ENCODE data around the gene TBC1D19.
"Not testable (repeated sequence)": the region's sequence is repeated elsewhere in the genome, so short reads cannot be mapped to it uniquely, and the experiment has no call there.

TBC1D19 gene, protein sequence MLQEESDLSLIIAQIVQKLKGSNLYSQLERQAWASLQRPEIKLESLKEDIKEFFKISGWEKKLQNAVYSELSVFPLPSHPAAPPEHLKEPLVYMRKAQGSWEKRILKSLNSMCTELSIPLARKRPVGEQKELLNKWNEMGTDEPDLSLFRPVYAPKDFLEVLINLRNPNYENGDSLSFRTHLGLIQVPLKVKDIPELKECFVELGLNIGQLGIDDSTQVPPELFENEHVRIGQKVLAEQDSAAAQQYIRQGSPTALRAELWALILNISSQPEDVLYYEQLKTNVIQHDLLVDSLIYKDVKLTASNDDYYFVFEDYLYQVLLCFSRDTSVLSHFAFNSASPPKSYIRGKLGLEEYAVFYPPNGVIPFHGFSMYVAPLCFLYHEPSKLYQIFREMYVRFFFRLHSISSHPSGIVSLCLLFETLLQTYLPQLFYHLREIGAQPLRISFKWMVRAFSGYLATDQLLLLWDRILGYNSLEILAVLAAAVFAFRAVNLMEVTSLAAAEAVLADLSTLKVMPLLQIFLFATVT

DNA sequence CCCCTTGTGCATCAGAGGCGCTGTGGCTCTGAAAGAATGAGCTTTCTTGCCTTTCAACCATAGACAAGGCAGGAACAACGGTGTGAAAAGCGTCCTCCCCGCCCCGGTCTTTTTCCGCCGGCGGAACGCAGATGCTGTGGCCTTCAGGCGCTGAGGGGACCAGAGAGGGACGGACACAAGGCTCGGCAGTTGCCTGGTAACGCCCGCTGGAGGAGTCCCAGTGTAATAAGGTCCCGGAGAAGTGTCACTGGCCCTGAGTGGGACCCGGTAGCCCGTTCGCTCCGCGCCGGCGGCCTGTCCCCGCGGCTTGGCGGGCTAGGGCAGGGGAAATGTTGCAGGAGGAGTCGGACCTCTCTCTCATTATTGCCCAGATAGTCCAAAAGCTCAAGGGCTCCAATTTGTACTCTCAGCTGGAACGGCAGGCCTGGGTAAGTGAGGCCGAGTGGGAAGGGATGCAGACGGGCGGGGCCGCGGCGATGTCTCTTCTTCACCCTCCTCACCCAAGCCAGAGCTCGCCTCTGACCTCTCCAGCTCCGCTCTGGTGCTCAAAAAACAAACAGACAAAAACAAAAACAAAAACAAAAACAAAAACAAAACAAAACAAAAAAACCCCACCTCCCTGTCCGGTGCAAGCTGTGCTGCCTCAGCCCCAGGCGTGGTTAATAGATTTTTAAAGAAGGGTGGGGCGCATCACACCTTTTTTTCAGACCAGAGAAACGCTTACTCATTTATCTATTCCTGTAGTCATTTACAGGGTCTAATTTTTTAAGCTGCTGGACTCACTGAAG, at the start of gene TBC1D19:
Gene TBC1D19, plus strand, starts transcription at position 220 of the 788 bp plus-strand sequence. Its CDS starts 110 bp downstream, at position 330.
- H3K9me3 Mint-ChIP-seq, result peaks cover 0 to 5% of the 10 kb centered on the region in 2 donors
- ATAC-seq (peak; percentile 98), DNase-seq (peak; percentile 91 to 93)
- H3K27ac Mint-ChIP-seq, result peak within 1 kb of the TSS; percentile 97 to 99
- peak within 1 kb of the TSS; percentile 89 to 98 for H3K4me3 Mint-ChIP-seq
- H3K27me3 Mint-ChIP-seq, result no peaks in the 10 kb centered on the region
- H3K4me1 Mint-ChIP-seq, result peaks cover 34% of the 10 kb centered on the region

DNA sequence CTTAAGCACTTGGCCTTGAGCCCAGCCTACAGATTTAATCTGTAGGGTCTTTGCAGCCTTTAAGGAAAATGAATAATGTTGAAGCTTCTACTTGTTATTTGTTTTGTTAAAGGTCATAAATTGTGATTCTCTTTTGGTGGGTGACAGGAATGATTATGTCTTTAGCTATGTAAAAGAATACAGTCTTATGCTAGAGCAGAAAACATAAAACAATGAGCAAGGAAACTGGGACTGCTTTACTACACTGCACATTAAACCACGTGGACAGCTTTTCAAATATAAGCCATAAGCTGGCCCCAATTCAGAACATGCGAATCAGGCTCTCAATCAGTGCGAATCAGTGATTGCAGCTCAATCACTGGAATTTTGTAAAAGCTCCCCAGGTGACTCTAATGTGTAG, 40.9 kb upstream of the TBC1D19 start:
- no peak overlapping the region for H3K27ac Mint-ChIP-seq
- H3K27me3 Mint-ChIP-seq, result no peaks in the 10 kb centered on the region
- peaks cover 19 to 42% of the 10 kb centered on the region in 2 donors for H3K9me3 Mint-ChIP-seq
- H3K4me3 Mint-ChIP-seq, result no peak overlapping the region
- ATAC-seq (no peak), DNase-seq (no peak)
- H3K4me1 Mint-ChIP-seq, result no peaks in the 10 kb centered on the region

DNA sequence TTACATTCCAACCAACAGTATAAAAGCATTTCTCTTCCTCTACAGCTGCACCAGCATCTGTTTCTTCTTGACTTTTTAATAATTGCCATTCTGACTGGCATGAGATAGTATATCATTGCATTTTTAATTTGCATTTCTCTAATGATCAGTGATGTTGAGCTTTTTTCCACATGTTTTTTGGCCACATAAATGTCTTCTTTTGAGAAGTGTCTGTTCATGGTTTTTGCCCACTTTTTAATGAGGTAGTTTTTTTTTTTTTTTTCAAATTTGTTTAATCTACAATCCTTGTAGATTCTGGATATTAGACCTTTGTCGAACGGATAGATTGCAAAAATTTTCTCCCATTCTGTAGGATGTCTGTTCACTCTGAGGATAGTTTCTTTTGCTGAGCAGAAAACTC, 39.5 kb upstream of the TBC1D19 start:
- ATAC-seq (no peak), DNase-seq (no peak)
- H3K27me3 Mint-ChIP-seq, result no peaks in the 10 kb centered on the region
- peaks cover 19 to 42% of the 10 kb centered on the region in 2 donors for H3K9me3 Mint-ChIP-seq
- H3K27ac Mint-ChIP-seq, result no peak overlapping the region
- H3K4me3 Mint-ChIP-seq, result no peak overlapping the region
- H3K4me1 Mint-ChIP-seq, result no peaks in the 10 kb centered on the region

DNA sequence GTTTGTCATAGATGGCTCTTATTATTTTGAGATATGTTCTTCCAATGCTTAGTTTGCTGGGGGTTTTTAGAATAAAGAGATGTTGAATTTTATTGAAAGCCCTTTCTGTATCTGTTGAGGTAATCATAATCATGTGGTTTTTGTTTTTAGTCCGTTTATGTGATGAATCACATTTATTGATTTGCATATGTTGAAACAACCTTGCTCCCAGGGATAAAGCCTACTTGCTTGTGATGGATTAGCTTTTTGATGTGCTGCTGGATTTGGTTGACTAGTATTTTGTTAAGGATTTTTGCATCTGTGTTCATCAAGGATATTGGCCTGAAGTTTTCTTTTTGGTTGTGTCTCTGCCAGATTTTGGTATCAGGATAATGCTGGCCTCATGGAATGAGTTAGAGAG, 35.5 kb upstream of the TBC1D19 start:
- ATAC-seq, H3K27ac Mint-ChIP-seq, H3K4me1 Mint-ChIP-seq, DNase-seq, H3K4me3 Mint-ChIP-seq: not testable (repeated sequence)
- Mint-ChIP-seq H3K9me3 (peaks cover 24 to 40% of the 10 kb centered on the region in 2 donors), H3K27me3 (peaks cover 11% of the 10 kb centered on the region)

DNA sequence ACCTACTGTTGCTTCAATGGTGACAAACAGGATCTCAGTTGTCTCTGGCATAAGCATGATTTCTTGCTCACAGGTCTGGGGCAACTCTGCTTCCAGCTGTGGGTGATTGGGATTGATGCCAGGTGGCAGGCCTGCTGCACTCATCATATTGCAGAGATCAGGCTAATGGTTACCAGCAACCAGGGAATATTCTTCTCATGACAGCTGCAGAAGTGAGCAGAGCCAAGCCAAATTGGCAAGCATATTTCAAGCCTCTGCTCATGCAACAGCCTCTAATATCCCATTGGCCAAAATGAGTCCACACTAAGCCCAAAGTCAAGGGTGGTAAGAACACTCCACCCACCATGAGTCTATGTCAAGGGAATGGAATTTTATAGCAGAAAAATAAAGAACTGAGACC, 26.7 kb upstream of the TBC1D19 start:
- no peak overlapping the region for H3K27ac Mint-ChIP-seq
- H3K4me1 Mint-ChIP-seq, result no peaks in the 10 kb centered on the region
- no peak overlapping the region for H3K4me3 Mint-ChIP-seq
- ATAC-seq (no peak), DNase-seq (no peak)
- peaks cover 34% of the 10 kb centered on the region for H3K27me3 Mint-ChIP-seq
- peaks cover 26% of the 10 kb centered on the region in 2 donors for H3K9me3 Mint-ChIP-seq

DNA sequence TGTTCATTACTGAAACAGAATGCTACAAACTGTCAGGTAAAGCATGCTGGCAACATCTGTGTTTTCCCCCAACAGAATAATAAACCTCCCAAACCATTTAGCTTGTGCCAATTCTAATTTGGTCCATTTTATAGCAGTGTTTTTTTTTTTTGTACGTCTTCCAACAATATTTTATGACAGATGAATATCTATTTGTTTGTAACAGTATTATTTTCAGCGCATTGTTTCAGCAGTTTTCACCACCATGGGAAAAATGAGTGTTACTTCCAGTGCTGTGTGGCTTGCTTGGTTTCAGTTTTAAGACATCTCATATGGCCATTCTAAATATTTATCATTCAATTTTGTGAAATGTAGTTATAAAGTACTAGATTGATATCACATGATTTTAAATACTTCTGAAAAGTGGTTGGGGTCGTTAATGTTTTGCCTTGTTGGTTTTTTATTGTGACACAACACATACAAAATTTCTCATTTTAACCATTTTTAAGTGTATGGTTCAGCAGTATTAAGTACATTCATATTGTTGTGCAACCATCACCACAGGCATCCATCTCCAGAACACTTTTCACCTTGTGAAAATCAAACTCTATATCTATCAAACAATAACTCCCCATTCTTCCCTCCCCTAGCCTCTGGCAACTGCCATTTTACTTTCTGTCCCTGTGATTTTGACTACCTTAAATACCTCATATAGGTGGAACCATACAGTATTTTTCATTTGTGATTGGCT, 25.6 kb upstream of the TBC1D19 start:
- no peak overlapping the region for H3K4me3 Mint-ChIP-seq
- peaks cover 36% of the 10 kb centered on the region for H3K27me3 Mint-ChIP-seq
- no peak for DNase-seq
- no peaks in the 10 kb centered on the region for H3K4me1 Mint-ChIP-seq
- H3K9me3 Mint-ChIP-seq, result peaks cover 22% of the 10 kb centered on the region in 2 donors
- no peak for ATAC-seq
- no peak overlapping the region for H3K27ac Mint-ChIP-seq

DNA sequence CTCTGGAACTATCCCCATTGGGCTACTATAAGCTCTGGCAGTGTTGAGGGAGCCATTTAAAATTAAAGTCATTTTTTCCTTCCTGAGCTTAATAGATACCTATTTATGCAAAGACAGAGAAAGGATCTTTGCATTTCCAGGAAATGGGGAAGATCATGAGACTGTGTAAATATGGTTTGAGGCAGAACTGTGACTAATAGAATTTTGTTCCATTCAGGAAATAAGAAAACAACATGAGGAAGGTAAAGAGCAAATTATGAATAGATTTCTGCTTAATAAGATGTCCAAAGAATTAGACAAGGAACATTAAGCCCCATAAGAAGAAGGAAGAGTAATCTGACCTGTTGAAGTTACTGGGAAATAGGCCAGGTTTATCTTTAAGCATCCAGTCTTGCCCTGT, 17.8 kb upstream of the TBC1D19 start:
- Mint-ChIP-seq H3K4me1 (peaks cover 31% of the 10 kb centered on the region), H3K27ac (peak overlapping the region; percentile 0 to 82), H3K9me3 (no peaks in the 10 kb centered on the region), H3K27me3 (peaks cover 31% of the 10 kb centered on the region), H3K4me3 (peak overlapping the region; percentile 1 to 55)
- ATAC-seq, result peak; percentile 59
- no peak for DNase-seq

DNA sequence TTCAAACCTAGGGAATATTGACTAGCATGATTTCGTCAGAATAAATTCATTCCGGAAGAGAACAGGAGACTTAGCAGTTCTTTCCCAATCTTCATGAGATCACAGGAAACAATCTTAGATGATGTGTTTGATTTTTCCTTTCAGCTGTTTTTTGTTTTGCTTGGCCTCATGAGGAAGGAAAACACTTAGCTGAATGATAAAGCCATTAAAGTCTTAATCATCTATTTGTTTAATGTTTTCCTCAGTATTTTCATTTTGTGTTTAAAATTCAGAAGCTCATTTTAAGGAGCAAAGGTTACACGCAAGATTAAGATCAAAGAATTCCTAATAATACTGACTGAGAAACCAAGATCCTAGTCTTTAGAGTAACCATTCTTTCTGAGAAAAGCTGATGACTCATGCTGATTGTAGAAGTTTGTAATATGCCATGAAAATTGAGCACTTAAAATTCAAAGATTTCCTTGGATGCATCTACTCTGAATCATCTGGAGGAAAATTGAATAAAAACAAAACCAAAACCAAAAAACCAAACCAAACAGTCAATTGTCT, 15.4 kb upstream of the TBC1D19 start:
- ATAC-seq, result no peak
- Mint-ChIP-seq H3K9me3 (no peaks in the 10 kb centered on the region), H3K4me3 (peak overlapping the region in 1 of 2 donors; percentile 9), H3K27me3 (peaks cover 14% of the 10 kb centered on the region), H3K27ac (no peak overlapping the region), H3K4me1 (peaks cover 31% of the 10 kb centered on the region)
- no peak for DNase-seq

DNA sequence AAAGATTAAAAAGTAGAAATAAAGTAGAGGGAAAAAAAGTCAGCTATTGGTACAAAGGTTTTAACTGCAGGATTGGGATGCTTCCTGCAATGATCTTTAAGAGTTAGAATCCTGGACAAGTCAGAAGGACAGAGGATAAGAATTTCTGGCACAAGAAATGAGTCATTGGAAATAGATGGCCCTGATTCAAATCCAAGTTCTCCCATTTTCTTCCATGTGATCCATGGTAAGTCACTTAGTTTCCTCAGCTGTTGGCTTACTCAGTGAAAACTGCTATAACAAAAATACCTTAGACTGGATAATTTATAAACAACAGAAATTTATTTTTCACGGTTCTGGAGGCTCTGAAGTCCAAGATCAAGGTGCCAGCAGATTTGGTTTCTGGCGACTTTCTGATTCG, 13.3 kb upstream of the TBC1D19 start:
- ATAC-seq (no peak), DNase-seq (no peak)
- H3K27me3 Mint-ChIP-seq, result no peaks in the 10 kb centered on the region
- no peak overlapping the region for H3K27ac Mint-ChIP-seq
- H3K4me1 Mint-ChIP-seq, result peaks cover 25% of the 10 kb centered on the region
- no peak overlapping the region for H3K4me3 Mint-ChIP-seq
- H3K9me3 Mint-ChIP-seq, result no peaks in the 10 kb centered on the region

DNA sequence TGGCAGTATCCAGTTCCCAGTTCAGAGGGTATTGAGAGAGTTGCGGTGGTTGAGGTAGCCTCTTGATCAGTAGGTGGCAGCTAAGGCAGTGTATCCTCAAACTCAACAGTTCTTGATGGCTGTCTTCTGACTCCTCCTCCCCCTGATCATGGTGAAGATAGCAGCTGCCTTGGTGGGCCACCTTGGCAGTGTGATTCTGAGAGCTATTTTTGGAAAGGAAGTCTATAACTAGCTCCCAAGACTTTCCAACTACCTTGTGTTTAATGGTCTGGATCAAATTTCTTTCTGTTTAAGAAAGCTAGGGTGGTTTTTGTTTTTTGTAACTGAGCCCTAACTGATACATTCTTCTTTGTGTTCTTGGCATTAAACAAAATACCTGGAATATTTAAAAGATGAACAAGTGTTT, 10.5 kb upstream of the TBC1D19 start:
- H3K4me3 Mint-ChIP-seq, result no peak overlapping the region
- H3K27me3 Mint-ChIP-seq, result no peaks in the 10 kb centered on the region
- DNase-seq (no peak), ATAC-seq (no peak)
- no peaks in the 10 kb centered on the region for H3K9me3 Mint-ChIP-seq
- H3K4me1 Mint-ChIP-seq, result peaks cover 7% of the 10 kb centered on the region
- H3K27ac Mint-ChIP-seq, result no peak overlapping the region

DNA sequence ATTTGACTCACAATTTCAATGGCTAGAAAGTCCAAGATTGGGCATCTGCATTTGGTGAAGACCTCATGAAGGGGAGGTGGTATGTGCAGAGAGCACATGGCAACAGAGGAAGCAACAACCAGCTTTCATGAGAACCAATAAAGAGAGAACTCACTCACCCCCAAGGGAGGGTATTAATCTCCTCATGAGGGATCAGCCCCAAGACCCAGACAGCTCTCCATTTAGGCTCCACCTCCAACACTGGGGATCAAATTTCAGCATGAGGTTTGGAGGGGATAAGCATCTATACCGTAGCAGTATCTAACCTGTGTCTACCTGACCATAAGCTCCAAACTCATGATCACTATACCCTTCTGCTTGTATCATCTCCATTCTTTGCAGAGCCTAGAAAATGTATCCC, 9.3 kb upstream of the TBC1D19 start:
- ATAC-seq (no peak), DNase-seq (no peak)
- Mint-ChIP-seq H3K27ac (no peak overlapping the region), H3K27me3 (no peaks in the 10 kb centered on the region), H3K4me1 (no peaks in the 10 kb centered on the region), H3K9me3 (no peaks in the 10 kb centered on the region), H3K4me3 (no peak overlapping the region)

DNA sequence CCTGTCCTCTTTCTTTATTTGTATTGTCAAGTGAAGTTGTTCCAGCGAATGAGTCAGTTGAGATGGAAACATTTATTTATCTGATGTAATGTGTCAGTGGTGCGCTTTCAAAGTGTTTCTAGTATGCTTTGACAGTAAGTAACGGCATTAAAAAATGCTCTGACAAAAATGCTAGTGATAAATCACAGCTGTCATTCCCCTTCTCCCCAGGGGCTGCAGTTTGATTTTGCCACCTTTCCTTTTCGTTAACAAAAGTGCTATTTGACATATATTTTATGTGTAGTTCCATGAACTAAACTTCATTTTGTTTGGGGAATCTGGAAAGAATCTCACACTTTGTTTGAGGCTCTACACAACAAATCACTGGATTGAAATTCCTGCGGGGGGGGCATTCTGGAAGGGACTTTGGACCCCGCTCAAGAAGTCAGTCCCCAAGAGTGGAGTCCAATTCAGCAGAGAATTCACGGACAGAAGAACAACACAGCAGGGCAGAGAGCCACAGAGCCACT, 7.6 kb upstream of the TBC1D19 start:
- Mint-ChIP-seq H3K27ac (no peak overlapping the region), H3K27me3 (no peaks in the 10 kb centered on the region), H3K4me1 (no peaks in the 10 kb centered on the region), H3K4me3 (no peak overlapping the region), H3K9me3 (no peaks in the 10 kb centered on the region)
- ATAC-seq, result no peak
- no peak for DNase-seq

DNA sequence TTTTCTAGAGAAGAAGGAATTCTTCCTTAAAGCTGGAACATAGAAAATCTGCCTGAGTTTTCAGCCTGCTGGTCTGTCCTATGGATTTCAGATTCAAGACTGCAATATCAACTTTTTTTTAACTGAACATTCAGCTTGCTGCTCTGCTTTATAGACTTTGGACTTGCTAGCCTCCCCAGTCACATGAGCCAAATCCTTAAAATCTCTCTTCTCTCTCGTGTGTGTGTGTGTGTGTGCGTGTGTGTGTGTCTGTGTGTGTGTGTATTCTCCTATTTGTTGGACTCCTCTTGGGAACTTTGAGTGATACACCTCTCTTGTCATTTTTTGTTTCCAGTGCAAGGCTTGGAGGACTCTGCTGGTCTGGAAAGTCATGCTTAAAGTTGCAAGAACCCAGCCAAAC, 6.8 kb upstream of the TBC1D19 start:
- Mint-ChIP-seq H3K4me3 (no peak overlapping the region), H3K4me1 (peaks cover under 1% of the 10 kb centered on the region), H3K9me3 (peaks cover 0 to under 1% of the 10 kb centered on the region in 2 donors), H3K27me3 (no peaks in the 10 kb centered on the region), H3K27ac (no peak overlapping the region)
- no peak for ATAC-seq
- DNase-seq, result no peak

DNA sequence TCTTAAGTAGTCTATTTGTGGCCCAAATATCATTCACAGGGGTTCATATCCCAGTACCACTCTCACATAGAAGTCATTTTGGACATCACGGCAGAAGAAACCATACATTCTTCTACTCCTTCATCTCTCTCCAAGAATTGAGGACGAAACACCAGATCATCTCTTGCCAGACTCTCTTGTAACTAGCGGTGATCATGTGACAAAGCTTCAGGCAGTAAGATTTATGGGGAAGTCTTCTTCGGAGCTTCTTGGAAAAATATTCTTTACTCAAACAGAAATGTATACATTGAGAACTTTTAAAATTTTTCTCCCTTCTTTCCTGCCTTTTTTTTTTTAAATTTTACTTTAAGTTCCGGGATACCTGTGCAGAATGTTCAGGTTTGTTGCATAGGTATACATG, 4.7 kb upstream of the TBC1D19 start:
- Mint-ChIP-seq H3K4me1 (peaks cover 17% of the 10 kb centered on the region), H3K27ac (no peak overlapping the region), H3K9me3 (peaks cover 0 to 5% of the 10 kb centered on the region in 2 donors), H3K4me3 (no peak overlapping the region), H3K27me3 (no peaks in the 10 kb centered on the region)
- DNase-seq (no peak), ATAC-seq (no peak)

DNA sequence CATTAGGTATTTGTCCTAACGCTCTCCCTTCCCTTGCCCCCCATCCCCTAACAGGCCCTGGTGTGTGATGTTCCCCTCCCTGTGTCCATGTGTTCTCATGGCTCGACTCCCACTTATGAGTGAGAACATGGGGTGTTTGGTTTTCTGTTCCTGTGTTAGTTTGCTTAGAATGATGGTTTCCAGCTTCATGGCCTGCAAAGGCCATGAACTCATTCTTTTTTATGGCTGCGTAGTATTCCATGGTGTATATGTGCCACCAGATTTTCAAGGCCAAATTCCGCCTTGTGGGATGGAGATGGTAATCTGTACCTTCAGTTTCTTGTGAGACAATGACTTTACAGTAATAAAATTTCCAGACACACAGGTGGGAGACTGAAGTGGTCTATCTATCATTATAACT, 2.5 kb upstream of the TBC1D19 start:
- not testable (repeated sequence) for H3K9me3 Mint-ChIP-seq, H3K4me3 Mint-ChIP-seq, ATAC-seq, H3K27ac Mint-ChIP-seq, H3K27me3 Mint-ChIP-seq, DNase-seq
- H3K4me1 Mint-ChIP-seq, result peaks cover 34% of the 10 kb centered on the region
